Measurements from ENCODE around the gene CRACR2A. TPM values are rescaled to one million over a fixed set of nuclear protein-coding genes. Genes with fewer than 3 reads are reported as not detected.

Gene CRACR2A
- polyA plus RNA-seq, 3 donors from 2014 or later: 4.0 to 33.9 (median 16.5) TPM

DNA sequence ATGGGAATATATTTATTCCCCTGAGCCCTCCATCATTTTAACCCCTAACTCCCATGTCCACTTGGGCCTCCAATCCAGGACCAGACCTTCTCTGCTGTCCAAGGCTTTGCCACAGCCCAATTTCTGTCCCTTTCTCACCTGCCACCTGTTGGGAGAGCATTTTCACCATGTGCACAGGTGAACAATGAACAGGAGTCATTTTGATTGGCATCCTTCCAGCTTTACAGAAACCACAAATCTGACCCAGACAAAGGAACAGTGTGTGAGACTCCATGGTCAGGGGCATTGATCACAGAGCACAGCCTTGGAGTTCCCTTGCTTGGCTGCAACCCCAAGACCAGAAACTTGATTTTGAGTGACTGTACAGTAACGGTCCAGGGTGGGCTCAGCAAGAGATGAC is 91.9 kb downstream of the CRACR2A start:
- no peaks in the 10 kb centered on the region for H3K4me1 Mint-ChIP-seq
- H3K4me3 Mint-ChIP-seq: no peak overlapping the region
- H3K27me3 Mint-ChIP-seq (ENCODE audit: low read depth in 3 of 3): peaks cover 0 to 3% (median 0%) of the 10 kb centered on the region in 3 donors
- DNase-seq: no peak
- H3K36me3 Mint-ChIP-seq: peaks cover 12 to 59% (median 37%) of the 10 kb centered on the region in 3 donors
- H3K9me3 Mint-ChIP-seq: peaks cover 0 to 2% (median 0%) of the 10 kb centered on the region in 6 donors
- peak overlapping the region in 3 of 6 donors; percentile 17 to 62 (median 22) for H3K27ac Mint-ChIP-seq

DNA sequence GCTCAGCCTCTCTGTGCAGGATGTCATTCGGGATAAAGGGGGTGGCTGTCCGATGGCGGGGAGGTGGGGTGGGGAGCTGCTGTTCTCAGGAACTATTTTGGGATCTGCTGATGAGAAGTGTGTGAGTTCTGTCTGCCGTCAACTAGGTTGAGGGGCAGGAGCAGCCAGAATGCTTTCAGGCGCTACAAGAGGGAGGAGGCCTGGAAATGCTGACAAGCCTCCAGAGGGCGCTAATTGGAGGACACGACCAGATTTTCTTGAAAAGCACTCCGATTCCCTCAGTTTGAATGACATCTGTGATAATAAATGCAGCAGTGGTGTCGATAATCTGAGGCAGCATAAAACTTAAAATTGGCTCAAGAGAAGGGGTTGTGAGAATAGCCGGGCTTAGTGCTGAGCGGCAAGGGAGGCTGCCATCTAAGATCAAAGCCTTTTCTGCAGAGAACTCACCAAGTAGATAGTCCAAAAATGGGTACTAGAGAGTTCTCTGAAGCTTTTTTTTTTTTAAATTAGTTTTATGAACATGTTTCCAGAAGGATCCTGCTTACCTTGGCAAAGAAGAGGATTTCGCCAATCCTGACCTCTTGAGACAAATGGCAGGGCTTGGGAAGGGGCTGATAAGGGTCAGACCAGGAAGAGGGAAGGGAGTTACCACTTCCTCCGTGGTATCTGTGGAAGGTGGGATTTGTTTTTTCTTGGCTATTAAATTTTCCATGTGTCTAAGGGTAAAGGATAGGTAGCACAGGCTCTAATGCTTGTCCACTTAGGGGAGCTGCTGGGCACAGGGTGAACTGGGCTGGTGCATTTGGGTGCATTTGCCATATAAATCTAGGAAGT is 94.4 kb downstream of the CRACR2A start:
- Mint-ChIP-seq H3K27ac (peak overlapping the region in 4 of 6 donors; percentile 54 to 73 (median 64)), H3K4me1 (no peaks in the 10 kb centered on the region), H3K4me3 (no peak overlapping the region), H3K27me3 (ENCODE audit: low read depth in 3 of 3) (peaks cover 0 to 6% (median 0%) of the 10 kb centered on the region in 3 donors), H3K36me3 (peaks cover 20 to 52% (median 37%) of the 10 kb centered on the region in 3 donors), H3K9me3 (peaks cover 0 to 2% (median 0%) of the 10 kb centered on the region in 6 donors)
- DNase-seq: peak; percentile 18 to 40 (median 24)

DNA sequence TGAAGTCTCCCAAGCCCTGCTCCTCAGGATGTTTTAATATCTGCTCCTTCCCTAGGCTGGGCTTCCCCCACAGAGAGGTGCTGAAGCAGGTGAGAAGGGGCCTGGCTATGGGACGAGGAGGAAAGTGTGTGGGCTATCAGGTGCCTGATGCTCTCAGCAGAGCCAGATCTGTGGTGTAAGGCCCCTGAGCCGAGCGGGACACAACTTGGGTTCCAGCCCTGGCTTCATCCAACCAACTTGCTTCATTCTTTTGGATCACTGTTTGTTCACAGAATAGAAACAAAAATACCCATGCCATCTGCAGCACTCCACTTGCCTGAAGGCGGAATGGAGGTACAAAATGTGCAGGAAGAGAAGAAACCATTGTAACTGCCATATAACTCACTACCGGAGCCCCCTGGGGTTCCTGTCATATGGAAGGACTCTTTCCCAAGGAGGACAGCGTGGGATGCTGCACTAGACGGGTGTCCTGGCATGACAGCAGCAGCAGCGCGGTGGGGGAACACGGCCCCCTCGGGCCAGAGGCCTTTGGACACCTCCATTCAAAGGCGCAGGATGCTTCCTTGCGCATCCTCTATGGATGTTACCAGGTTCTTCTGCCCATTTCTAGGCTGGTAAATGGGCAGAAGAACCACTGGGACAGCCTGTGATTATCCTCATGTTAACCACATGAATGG is 95.8 kb downstream of the CRACR2A start:
- peaks cover 0 to 6% (median 0%) of the 10 kb centered on the region in 3 donors for H3K27me3 Mint-ChIP-seq (ENCODE audit: low read depth in 3 of 3)
- peaks cover 0 to 2% (median 0%) of the 10 kb centered on the region in 6 donors for H3K9me3 Mint-ChIP-seq
- no peak overlapping the region for H3K4me3 Mint-ChIP-seq
- H3K27ac Mint-ChIP-seq: no peak overlapping the region
- no peak for DNase-seq
- peaks cover 24 to 58% (median 41%) of the 10 kb centered on the region in 3 donors for H3K36me3 Mint-ChIP-seq
- H3K4me1 Mint-ChIP-seq: no peaks in the 10 kb centered on the region

DNA sequence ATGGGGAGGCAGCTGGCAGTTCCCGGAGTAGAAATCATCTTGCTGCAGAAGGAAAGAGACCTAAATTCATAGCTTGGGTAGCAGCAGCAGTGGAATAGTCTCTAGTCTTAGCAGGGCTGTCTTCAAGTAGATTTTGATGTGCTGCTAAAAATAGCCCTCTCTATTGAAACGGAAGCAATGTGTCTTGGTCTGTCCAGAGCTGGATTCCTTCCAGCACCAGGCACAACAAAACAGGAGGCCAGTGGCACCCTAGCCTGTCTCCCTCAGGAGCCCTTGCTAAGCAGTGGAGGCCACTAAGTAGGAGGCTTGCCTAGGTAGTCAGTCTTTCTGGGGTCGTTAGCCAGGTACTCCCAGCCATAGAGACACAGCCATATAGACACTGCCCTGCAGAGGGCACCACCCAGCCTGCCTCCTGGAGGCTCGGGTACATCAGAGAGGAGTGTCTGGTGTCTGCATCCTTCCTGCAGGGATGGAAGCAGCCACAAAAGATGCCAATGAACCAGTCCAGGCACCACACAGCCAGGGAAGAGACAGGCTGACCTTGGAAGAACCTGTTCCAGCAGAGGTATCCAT is 97.5 kb downstream of the CRACR2A start:
- Mint-ChIP-seq H3K27me3 (ENCODE audit: low read depth in 3 of 3) (peaks cover 0 to 6% (median 1%) of the 10 kb centered on the region in 3 donors), H3K27ac (peak overlapping the region in 3 of 6 donors; percentile 20 to 65 (median 59)), H3K36me3 (peaks cover 23 to 61% (median 36%) of the 10 kb centered on the region in 3 donors), H3K4me1 (no peaks in the 10 kb centered on the region), H3K9me3 (peaks cover 0 to 2% (median 0%) of the 10 kb centered on the region in 6 donors), H3K4me3 (no peak overlapping the region)
- peak in 2 of 3 donors; percentile 12 to 20 for DNase-seq

DNA sequence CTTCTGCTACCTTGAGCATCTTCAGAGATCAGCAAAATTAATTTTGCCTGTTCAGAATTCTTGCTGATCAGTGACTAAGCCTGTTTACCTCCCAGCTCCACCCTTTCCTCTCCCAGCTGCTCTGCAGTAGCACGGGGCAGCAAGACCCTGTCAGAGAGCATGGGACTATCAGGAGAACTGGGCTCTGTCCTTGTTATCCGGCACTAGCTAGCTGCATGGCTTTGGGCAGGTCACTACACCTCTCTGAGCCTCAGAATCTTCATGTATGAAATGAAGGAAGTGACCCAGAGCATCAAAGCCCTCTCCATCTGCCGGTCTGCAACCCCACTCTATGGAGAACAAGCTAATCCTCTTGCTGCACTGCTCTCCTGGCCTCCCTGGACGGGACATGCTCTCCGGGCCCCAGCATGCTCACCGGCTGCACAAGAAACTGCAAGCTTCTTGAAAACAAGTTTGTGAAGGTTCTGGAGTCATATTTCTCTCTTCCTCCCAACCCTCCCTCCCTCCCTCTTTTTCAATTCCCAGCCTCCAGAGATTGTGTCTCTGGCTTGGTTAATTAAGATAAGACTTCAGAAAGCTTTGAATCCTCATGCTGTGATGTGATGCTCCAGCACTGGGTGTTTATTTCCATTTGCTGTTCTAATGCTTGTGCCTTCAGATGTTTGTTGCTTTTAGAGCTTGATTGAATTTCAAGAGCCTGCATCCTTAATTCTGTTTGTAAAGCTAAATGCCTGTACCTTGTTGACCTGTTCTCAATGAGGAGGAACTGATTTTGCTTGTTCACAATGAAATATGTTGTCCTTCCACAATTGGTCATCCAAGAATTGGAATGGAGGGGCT is 101.1 kb downstream of the CRACR2A start:
- H3K4me3 Mint-ChIP-seq: no peak overlapping the region
- no peak for DNase-seq
- peak overlapping the region in 2 of 6 donors; percentile 36 to 66 for H3K27ac Mint-ChIP-seq
- peaks cover 1 to 5% (median 2%) of the 10 kb centered on the region in 3 donors for H3K27me3 Mint-ChIP-seq (ENCODE audit: low read depth in 3 of 3)
- no peaks in the 10 kb centered on the region for H3K4me1 Mint-ChIP-seq
- no peaks in the 10 kb centered on the region for H3K9me3 Mint-ChIP-seq
- peaks cover 16 to 53% (median 17%) of the 10 kb centered on the region in 3 donors for H3K36me3 Mint-ChIP-seq

DNA sequence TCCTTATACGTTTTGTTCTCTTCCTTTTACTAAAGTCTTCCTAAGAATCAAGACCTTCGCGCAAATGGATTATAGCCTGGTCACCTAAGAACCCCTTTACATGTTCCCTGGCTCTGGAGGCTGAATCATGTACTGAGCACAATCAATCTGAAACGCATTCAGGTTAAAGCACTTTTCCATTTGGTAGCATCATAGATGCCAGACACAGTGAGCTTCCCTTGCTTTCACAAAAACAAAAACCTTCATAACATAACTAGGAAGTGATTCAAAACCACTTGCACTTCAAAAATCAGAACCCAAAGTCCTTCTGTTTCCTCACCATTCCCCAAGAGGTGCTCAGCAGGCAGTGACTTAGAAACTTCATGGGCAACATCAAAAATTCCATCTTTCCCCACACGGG is 105.4 kb downstream of the CRACR2A start:
- peaks cover 1 to 2% (median 2%) of the 10 kb centered on the region in 3 donors for H3K27me3 Mint-ChIP-seq (ENCODE audit: low read depth in 3 of 3)
- H3K4me3 Mint-ChIP-seq: no peak overlapping the region
- DNase-seq: no peak
- H3K9me3 Mint-ChIP-seq: no peaks in the 10 kb centered on the region
- peak overlapping the region in 2 of 6 donors; percentile 32 to 62 for H3K27ac Mint-ChIP-seq
- H3K36me3 Mint-ChIP-seq: peaks cover 18 to 61% (median 24%) of the 10 kb centered on the region in 3 donors
- no peaks in the 10 kb centered on the region for H3K4me1 Mint-ChIP-seq

DNA sequence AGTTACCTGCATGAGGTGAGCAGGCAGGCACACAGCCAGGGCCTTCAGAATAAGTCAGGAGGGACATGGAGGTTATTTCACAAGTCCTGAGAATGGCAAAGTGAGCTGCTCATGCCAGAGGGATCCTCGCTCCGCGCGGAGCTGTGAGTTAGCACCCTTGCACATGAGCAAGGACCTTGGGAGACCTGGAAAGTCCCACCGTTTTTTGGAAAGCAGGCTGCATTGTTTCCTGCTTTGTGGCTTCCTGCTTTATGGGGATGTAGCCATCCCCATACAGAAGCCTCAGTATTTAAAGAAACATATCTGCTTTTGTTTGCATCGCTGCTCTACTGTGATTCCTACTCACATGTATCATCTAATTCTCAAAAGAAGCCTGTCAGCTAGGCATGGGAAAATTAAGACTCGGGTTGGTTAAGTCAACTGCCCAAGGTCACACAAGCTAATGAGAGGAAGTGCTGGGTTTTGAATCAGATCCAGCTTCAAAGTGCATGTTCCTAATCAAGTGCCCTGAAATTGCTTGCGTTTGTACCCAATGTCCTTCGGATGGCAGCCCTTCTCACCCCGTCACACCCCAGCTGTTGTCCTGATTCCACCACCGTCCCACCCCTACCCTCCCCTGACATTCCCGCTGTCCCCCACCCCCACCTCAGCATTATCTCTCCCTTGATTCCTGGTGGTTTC is 106.2 kb downstream of the CRACR2A start:
- peak overlapping the region in 1 of 6 donors; percentile 62 for H3K27ac Mint-ChIP-seq
- no peaks in the 10 kb centered on the region for H3K9me3 Mint-ChIP-seq
- no peak overlapping the region for H3K4me3 Mint-ChIP-seq
- H3K27me3 Mint-ChIP-seq (ENCODE audit: low read depth in 3 of 3): peaks cover 1 to 4% (median 2%) of the 10 kb centered on the region in 3 donors
- H3K36me3 Mint-ChIP-seq: peaks cover 19 to 61% (median 25%) of the 10 kb centered on the region in 3 donors
- H3K4me1 Mint-ChIP-seq: no peaks in the 10 kb centered on the region
- DNase-seq: no peak

DNA sequence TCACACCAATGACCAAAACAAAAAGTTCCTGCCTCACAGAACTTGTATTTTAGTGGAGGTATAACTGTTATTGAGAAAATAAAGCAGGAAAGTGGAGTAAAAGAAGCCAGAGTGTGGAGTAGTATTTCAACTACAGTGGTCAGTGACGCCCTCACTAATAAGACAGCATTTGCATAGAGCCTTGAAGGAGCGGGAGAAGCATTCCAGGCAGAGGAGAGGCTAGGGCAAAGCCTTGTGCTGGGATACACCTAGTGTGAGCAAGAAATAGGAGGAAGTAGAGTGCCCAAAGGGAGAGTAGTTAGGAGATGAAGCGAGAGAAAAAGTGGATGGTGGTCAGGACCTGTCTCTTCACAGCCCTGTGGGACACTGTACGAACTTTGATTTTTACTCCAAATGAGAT is 107.8 kb downstream of the CRACR2A start:
- Mint-ChIP-seq H3K4me1 (no peaks in the 10 kb centered on the region), H3K27ac (no peak overlapping the region), H3K4me3 (no peak overlapping the region), H3K27me3 (ENCODE audit: low read depth in 3 of 3) (peaks cover 0 to 3% (median 2%) of the 10 kb centered on the region in 3 donors), H3K36me3 (peaks cover 24 to 61% (median 29%) of the 10 kb centered on the region in 3 donors), H3K9me3 (peaks cover 0 to 2% (median 0%) of the 10 kb centered on the region in 6 donors)
- DNase-seq: no peak

DNA sequence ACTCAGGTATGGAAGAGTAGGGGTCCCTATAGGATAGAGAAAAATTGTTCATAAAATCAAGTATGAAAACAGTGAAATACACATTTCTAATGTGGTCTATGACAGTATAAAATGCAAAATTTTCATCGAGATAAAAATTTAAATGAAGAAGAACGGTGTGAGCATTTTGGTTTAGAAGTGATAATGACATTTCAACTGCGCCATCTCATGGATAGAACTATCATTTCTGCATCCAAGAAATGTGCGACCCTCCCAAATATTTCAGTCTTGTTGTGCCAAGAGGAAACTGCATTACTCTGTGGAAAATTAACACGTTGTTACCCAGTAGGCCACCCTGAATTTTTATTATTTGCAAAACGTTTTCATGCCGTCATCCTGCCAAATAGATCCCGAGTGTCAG is 108.8 kb downstream of the CRACR2A start:
- Mint-ChIP-seq H3K4me1 (no peaks in the 10 kb centered on the region), H3K4me3 (no peak overlapping the region), H3K9me3 (peaks cover 0 to 2% (median 0%) of the 10 kb centered on the region in 6 donors), H3K36me3 (peaks cover 24 to 55% (median 29%) of the 10 kb centered on the region in 3 donors), H3K27me3 (ENCODE audit: low read depth in 3 of 3) (peaks cover 0 to 3% (median 0%) of the 10 kb centered on the region in 3 donors), H3K27ac (no peak overlapping the region)
- DNase-seq: no peak

DNA sequence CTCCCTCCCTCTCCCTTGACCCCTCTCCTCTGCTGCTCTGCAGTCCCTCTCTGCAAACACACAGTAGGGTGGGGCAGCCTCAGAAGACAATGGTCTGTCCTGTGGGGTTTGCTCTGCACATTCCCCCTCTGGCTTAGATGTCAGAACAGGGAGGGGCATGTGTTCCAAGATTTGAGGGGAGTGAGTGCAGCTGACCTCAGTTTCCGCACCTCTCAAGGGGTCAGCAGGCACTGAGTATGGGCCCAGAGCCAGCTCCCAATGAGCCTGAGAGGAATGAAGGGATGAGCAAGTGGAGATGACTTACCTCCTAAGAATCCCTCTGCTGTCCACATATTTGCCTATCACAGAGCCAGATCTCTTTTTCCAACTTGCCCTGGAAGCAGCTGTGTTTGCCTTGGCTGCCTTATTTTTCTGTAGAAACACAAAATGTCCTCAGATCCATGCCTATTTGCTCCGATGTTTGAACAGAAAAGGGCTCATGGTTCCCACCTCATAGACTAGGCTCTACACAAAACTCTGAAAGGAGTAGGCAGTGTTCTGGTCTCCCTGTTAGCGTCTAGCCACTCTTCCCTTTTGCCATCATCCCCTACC is 111.4 kb downstream of the CRACR2A start:
- Mint-ChIP-seq H3K4me1 (no peaks in the 10 kb centered on the region), H3K36me3 (peaks cover 27 to 68% (median 49%) of the 10 kb centered on the region in 3 donors), H3K4me3 (no peak overlapping the region), H3K27ac (peak overlapping the region in 1 of 6 donors; percentile 73), H3K9me3 (peaks cover 0 to 2% (median 0%) of the 10 kb centered on the region in 6 donors), H3K27me3 (ENCODE audit: low read depth in 3 of 3) (peaks cover 0 to 3% (median 0%) of the 10 kb centered on the region in 3 donors)
- no peak for DNase-seq

DNA sequence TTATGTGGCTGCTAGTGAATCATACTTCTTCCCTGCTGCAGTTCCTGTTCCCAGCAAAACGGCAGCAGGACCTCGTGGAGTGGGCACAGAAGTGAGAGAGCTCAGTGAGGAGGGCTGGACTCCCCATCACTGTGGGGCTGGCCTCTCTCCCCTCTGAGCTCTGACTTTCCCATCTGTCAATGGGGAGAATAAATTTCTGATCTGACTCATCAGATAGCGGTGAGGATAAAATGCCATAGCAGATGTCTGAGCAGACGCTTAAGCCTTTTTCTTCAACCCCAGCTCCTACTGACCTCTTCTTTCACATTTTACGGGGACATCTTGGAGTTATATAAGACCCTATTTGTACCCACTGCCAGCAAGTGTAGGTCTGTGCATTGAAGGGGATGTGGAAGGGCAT is 116.6 kb downstream of the CRACR2A start:
- Mint-ChIP-seq H3K4me3 (no peak overlapping the region), H3K27ac (no peak overlapping the region), H3K9me3 (peaks cover 0 to 2% (median 0%) of the 10 kb centered on the region in 6 donors), H3K27me3 (ENCODE audit: low read depth in 3 of 3) (peaks cover 0 to 2% (median 2%) of the 10 kb centered on the region in 3 donors), H3K36me3 (peaks cover 8 to 52% (median 21%) of the 10 kb centered on the region in 3 donors), H3K4me1 (peaks cover 10 to 15% of the 10 kb centered on the region in 2 donors)
- DNase-seq: no peak

DNA sequence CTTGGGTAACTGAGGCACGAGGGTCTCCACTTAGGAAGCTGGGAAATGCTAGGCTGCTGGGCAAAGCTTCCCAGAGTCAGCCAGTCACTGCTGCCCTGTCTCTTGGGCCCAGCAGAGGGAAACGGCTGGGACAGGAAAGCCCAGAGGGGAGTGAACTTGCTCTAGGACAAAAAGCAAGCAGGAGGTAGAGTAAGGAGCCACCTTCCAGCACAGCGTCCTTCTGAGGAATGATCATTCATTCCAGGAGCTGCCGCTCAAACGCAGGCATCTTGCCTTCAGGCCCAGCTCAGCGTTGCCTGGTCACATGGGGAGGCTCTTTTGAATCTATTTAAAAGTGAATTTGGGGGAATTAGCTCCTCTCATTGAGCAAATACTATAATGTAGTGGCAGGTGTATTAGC is 118.6 kb downstream of the CRACR2A start:
- Mint-ChIP-seq H3K4me3 (no peak overlapping the region), H3K9me3 (no peaks in the 10 kb centered on the region), H3K27ac (no peak overlapping the region), H3K27me3 (ENCODE audit: low read depth in 3 of 3) (peaks cover 0 to 3% (median 2%) of the 10 kb centered on the region in 3 donors), H3K36me3 (peaks cover 11 to 53% (median 21%) of the 10 kb centered on the region in 3 donors), H3K4me1 (peaks cover 10 to 15% of the 10 kb centered on the region in 2 donors)
- DNase-seq: no peak
